ENCODE data around the gene KCNH1. TPM values are rescaled to one million over a fixed set of nuclear protein-coding genes. Genes with fewer than 3 reads are reported as not detected.

The KCNH1 gene
- total RNA-seq, 1 donor from 2014 or later, result 0.21 TPM

DNA sequence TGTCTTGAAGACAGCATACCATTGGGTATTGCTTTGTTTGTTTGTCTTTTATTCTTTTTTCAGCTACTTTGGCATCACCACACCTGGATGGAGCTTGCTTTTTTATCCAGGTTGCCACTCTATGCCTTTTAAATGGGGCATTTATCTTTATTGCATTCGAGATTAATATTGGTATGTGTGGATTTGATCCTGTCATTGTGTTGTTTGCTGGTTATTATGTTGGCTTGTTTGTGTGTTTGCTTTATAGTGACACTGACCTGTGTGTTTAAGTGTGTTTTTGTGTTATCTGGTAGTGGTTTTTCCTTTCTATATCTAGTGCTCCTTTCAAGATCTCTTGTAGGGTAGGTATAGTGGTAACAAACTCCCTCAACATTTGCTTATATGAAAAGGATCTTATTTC is 24.9 kb upstream of the KCNH1 start:
- Mint-ChIP-seq H3K4me1 (no peaks in the 10 kb centered on the region), H3K27me3 (ENCODE audit: low read depth) (peaks cover 22% of the 10 kb centered on the region), H3K4me3 (no peak overlapping the region), H3K36me3 (ENCODE audit: low read depth) (peaks cover 11% of the 10 kb centered on the region), H3K27ac (ENCODE audit: unreplicated experiment) (no peak overlapping the region), H3K9me3 (peaks cover 19% of the 10 kb centered on the region)
- TF ChIP-seq, protein P1, sequence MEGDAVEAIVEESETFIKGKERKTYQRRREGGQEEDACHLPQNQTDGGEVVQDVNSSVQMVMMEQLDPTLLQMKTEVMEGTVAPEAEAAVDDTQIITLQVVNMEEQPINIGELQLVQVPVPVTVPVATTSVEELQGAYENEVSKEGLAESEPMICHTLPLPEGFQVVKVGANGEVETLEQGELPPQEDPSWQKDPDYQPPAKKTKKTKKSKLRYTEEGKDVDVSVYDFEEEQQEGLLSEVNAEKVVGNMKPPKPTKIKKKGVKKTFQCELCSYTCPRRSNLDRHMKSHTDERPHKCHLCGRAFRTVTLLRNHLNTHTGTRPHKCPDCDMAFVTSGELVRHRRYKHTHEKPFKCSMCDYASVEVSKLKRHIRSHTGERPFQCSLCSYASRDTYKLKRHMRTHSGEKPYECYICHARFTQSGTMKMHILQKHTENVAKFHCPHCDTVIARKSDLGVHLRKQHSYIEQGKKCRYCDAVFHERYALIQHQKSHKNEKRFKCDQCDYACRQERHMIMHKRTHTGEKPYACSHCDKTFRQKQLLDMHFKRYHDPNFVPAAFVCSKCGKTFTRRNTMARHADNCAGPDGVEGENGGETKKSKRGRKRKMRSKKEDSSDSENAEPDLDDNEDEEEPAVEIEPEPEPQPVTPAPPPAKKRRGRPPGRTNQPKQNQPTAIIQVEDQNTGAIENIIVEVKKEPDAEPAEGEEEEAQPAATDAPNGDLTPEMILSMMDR (conservative IDR thresholded peaks at IDR 0.05), result no peak
- no peak for DNase-seq (ENCODE audit: low read depth, low spot score)

DNA sequence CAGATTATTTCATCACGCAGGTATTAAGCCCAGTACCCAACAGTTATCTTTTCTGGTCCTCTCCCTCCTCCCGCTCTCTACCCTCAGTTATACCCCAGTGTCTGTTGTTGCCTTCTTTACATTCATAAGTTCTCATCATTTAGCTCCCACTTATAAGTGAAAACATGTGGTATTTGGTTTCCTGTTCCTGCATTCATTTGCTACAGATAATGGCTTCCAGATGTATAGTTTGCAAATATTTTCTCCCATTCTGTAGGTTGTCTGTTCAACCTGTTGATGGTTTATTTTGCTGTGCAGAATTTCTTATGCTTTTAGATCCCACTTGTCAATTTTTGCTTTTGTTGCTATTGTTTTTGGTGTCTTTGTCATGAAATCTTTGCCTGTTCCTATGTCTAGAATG is 21.1 kb upstream of the KCNH1 start:
- Mint-ChIP-seq H3K4me1 (no peaks in the 10 kb centered on the region), H3K36me3 (ENCODE audit: low read depth) (peaks cover 11% of the 10 kb centered on the region), H3K27me3 (ENCODE audit: low read depth) (peaks cover 24% of the 10 kb centered on the region), H3K27ac (ENCODE audit: unreplicated experiment) (no peak overlapping the region), H3K9me3 (peaks cover 21% of the 10 kb centered on the region), H3K4me3 (no peak overlapping the region)
- DNase-seq (ENCODE audit: low read depth, low spot score), result no peak
- TF ChIP-seq, protein P1 (conservative IDR thresholded peaks at IDR 0.05), result no peak

DNA sequence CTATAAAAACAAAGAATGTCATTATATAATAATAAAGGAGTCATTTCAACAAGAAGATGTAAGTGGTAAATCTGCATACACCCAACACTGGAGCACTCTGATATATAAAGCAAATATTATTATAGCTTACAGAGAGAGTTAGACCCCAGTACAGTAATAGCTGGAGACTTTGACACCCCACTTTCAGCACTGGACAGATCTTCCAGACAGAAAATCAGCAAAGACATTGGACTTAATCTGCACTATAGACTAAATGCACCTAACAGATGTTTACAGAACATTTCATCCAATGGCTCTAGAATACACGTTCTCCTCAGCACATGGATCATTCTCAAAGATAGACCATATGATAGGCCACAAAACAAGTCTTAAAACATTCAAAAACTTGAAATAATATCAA is 20.0 kb upstream of the KCNH1 start:
- no peak overlapping the region for H3K4me3 Mint-ChIP-seq
- peaks cover 26% of the 10 kb centered on the region for H3K27me3 Mint-ChIP-seq (ENCODE audit: low read depth)
- H3K9me3 Mint-ChIP-seq, result peaks cover 17% of the 10 kb centered on the region
- TF ChIP-seq, protein P1 (conservative IDR thresholded peaks at IDR 0.05), result no peak
- peaks cover 9% of the 10 kb centered on the region for H3K36me3 Mint-ChIP-seq (ENCODE audit: low read depth)
- H3K4me1 Mint-ChIP-seq, result no peaks in the 10 kb centered on the region
- DNase-seq (ENCODE audit: low read depth, low spot score), result no peak
- H3K27ac Mint-ChIP-seq (ENCODE audit: unreplicated experiment), result no peak overlapping the region

DNA sequence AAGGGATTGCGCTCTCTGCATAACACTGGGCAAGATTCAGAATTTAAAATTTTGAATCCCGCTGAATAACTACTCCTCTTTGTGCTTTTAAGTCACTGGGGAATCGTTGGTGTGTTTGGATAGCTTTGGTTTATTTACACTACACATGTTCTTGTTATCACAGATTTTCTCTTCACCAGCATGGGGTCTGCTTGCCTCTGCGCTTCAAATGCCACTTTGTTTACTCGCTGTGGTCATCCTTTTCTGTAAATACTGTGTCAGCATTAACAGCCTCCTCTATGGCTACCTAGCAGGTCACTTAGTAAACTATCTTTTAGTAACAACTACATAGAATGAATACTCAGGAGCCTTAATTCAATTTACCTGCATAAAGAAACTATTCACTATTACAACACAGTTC is 14.4 kb upstream of the KCNH1 start:
- no peak overlapping the region for H3K4me3 Mint-ChIP-seq
- peaks cover 18% of the 10 kb centered on the region for H3K27me3 Mint-ChIP-seq (ENCODE audit: low read depth)
- H3K27ac Mint-ChIP-seq (ENCODE audit: unreplicated experiment), result no peak overlapping the region
- H3K9me3 Mint-ChIP-seq, result peaks cover 3% of the 10 kb centered on the region
- TF ChIP-seq, protein P1 (conservative IDR thresholded peaks at IDR 0.05), result no peak
- no peaks in the 10 kb centered on the region for H3K4me1 Mint-ChIP-seq
- DNase-seq (ENCODE audit: low read depth, low spot score), result no peak
- H3K36me3 Mint-ChIP-seq (ENCODE audit: low read depth), result no peaks in the 10 kb centered on the region

DNA sequence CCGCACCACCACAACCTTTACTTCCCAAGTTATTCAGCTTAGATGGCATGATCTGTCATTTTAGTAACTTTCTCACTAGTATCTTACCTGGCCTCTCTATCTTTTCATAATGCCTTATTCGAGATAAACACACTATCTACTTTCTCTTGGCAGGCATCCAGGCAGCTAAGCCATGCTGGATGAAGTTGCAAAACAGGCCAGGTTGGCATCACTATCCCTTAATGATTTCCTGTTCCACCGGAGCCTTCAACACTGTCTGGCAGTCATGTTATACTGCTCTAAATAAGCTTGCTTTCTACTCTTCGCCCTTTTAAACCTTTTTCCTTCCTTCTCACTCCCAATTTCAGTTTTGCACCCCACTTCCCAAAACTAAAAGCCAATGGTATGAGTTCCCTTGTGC is 12.0 kb upstream of the KCNH1 start:
- H3K4me3 Mint-ChIP-seq, result no peak overlapping the region

More for the DNA sequence above, 12.0 kb upstream of the KCNH1 start:
- H3K4me1 Mint-ChIP-seq, result no peaks in the 10 kb centered on the region
- peaks cover 21% of the 10 kb centered on the region for H3K27me3 Mint-ChIP-seq (ENCODE audit: low read depth)
- DNase-seq (ENCODE audit: low read depth, low spot score), result no peak
- TF ChIP-seq, protein P1 (conservative IDR thresholded peaks at IDR 0.05), result no peak
- H3K36me3 Mint-ChIP-seq (ENCODE audit: low read depth), result no peaks in the 10 kb centered on the region
- peaks cover 3% of the 10 kb centered on the region for H3K9me3 Mint-ChIP-seq
- H3K27ac Mint-ChIP-seq (ENCODE audit: unreplicated experiment), result no peak overlapping the region

All from neural crest cell (in vitro differentiated cells).